NOMO-1 (cell line): ENCODE results near the gene KCNC1.

ENCODE experiments used
- DNase-seq, 2 experiments: peaks; one replicate each; lab custom pipeline; 2025; ENCODE audit not compliant: unreplicated experiment in 2 of 2; lab: John Stamatoyannopoulos, UW

KCNC1 gene

DNA sequence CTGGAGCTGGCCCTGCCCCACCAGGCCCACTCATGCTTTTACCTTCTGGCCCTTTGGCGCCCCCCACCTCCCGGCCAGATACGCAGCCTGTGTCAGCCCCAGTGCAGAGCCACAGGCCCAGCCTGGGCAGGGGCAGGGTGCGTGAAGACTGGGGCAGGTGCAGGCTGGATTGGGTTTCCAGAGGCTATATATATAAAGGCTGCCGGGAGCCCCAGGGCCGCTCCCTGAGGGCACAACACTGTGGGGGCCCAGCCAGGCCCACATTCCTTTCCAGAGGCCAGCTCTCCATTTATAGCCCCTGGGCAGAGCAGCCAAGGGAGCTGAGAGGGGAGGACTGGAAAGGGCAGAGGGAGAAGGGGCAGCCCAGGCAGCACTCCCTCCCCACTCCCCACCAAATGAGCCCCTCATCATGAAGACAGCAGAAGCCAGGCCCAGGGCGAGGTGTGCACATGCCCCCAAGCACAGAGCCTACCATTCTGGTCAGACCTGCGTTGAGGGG, 20.2 kb upstream of the KCNC1 start:
- DNase-seq: no peak

GRCh38 chr11:17714870-17715269, 19.7 kb upstream of the KCNC1 start:
- no peak for DNase-seq

DNA sequence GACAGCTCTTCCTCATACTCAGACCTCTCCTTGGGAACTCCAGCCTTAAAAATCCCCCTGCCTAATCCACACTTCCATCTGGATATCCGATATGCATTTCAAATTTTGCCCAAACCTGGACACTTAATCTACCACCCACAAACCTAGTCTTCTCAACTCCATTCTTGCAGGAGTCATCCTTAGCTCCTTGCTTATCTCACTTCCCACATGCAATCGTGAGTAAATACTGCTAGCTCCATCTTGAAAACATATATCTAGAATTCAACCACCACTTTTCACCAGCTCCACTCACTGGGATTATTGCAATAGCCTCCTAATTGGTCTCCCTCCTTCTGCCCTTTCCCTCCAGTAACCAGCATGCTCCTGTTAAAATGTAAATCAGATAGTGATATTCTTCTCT, 17.8 kb upstream of the KCNC1 start:
- DNase-seq: no peak

- no peak for DNase-seq
Observed at GRCh38 chr11:17718015-17718414, 16.6 kb upstream of the KCNC1 start.

- DNase-seq: no peak
Observed at GRCh38 chr11:17718510-17718962, 16.0 kb upstream of the KCNC1 start.

DNA sequence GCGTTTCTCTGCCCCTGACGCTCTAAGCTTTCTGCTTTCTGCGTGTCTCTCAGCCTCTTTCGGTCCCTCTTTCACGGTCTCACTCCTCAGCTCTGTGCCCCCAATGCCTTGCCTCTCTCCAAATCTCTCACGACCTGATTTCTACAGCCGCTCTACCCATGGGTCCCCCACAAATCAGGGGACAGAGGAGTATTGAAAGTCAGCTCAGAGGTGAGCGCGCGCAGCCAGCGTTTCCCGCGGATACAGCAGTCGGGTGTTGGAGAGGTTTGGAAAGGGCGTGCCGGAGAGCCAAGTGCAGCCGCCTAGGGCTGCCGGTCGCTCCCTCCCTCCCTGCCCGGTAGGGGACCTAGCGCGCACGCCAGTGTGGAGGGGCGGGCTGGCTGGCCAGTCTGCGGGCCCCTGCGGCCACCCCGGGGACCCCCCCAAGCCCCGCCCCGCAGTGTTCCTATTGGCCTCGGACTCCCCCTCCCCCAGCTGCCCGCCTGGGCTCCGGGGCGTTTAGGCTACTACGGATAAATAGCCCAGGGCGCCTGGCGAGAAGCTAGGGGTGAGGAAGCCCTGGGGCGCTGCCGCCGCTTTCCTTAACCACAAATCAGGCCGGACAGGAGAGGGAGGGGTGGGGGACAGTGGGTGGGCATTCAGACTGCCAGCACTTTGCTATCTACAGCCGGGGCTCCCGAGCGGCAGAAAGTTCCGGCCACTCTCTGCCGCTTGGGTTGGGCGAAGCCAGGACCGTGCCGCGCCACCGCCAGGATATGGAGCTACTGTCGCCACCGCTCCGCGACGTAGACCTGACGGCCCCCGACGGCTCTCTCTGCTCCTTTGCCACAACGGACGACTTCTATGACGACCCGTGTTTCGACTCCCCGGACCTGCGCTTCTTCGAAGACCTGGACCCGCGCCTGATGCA, 15.3 kb upstream of the KCNC1 start, which contains the start of gene MYOD1:
Gene MYOD1, plus strand, starts transcription at position 544 of the 910 bp plus-strand sequence. Its CDS starts 212 bp downstream, at position 756.
- DNase-seq: no peak

GRCh38 chr11:17719938-17720795, 14.4 kb upstream of the KCNC1 start:
- no peak for DNase-seq

GRCh38 chr11:17720796-17721171, 13.8 kb upstream of the KCNC1 start:
- no peak for DNase-seq

DNA sequence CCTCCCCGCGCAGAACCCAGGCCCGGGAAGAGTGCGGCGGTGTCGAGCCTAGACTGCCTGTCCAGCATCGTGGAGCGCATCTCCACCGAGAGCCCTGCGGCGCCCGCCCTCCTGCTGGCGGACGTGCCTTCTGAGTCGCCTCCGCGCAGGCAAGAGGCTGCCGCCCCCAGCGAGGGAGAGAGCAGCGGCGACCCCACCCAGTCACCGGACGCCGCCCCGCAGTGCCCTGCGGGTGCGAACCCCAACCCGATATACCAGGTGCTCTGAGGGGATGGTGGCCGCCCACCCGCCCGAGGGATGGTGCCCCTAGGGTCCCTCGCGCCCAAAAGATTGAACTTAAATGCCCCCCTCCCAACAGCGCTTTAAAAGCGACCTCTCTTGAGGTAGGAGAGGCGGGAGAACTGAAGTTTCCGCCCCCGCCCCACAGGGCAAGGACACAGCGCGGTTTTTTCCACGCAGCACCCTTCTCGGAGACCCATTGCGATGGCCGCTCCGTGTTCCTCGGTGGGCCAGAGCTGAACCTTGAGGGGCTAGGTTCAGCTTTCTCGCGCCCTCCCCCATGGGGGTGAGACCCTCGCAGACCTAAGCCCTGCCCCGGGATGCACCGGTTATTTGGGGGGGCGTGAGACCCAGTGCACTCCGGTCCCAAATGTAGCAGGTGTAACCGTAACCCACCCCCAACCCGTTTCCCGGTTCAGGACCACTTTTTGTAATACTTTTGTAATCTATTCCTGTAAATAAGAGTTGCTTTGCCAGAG, 13.2 kb upstream of the KCNC1 start:
- no peak for DNase-seq

DNA sequence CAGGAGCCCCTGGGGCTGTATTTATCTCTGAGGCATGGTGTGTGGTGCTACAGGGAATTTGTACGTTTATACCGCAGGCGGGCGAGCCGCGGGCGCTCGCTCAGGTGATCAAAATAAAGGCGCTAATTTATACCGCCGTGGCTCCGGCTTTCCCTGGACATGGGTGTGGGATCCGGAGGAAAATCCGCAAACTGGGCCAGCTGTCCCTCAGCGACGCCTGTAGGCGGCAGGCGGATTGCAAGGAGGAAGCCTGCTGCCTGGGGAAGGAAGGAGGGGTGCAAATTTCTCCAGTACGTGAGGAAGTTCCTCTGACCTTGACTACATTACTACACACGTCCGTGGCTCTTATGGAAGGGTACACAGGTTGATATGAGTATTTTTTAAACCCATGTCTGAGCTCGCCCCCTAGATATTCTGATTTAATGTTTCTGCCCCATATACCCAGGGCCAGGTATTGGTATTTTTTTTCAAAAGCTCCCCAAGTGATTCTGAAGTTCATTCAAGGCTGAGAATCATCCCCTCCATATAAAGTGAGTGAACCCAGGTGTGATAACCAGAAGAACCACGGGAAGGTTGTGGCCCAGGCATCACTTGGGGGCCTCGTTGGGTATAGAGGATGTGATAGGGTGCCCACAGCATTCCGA, 12.5 kb upstream of the KCNC1 start:
- no peak for DNase-seq

DNA sequence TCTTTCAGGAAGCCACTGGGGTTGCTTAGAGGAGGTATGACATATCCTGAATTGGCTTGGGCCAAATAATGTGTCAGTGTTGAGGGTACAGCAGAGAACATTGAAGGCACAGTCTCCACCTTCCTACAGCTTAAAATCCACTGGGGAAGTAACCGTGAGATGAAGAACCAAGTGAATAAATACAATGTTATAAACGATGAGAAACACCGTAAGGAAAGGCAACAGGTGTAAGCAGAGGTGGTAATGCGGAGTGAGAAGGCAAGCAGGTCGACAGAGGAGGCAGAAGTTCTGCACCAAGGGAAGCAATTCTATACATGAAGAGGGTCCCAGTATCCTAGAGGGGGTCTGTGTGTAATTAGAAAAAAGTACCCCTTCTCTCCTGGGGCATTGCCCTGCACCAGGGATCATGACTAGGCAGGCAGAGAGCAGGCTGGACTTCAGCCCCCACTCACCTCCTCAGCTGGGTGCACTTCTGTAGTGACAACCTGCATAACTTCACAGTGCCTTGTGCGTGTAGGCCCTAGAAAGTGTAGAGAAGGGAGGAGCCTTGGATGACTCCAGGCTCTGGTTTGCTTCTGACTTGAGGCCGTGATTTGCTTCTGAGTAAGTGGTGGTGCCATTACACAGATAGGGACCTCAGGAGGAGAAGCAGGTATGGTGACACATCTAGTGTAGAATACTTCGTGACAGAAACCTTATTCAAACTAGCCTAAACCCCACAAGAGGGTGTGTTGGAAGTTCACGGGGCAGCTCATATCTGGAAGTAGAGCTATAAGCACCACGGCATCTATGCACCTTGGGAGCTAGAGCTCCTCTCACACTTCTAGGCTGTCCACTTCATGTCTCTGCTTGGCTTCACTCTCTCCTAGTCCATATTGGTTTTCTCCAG, 10.3 kb upstream of the KCNC1 start:
- no peak for DNase-seq

GRCh38 chr11:17725174-17725573, 9.4 kb upstream of the KCNC1 start:
- no peak for DNase-seq

DNA sequence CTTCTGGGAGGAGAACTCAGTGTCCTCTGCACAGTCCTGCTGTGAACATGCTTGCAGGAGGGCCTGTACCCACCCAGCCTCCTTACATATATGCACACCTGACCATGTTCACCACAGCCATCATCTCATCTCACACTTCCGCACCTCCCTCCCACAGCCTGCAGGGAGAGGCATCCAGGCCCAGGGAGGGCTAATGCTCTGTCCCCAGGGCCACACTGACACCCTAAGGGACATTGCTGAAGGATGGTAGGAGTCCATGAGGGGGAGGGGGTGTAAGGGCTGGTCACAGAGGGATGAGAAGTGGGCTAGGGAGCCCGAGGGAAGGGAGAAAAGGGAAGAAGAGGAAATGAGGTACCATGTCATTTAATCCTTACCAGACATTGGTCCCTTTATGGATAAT, 4.4 kb upstream of the KCNC1 start:
- no peak for DNase-seq

GRCh38 chr11:17730608-17731462, 3.7 kb upstream of the KCNC1 start:
- peak; percentile 28 to 36 for DNase-seq

DNA sequence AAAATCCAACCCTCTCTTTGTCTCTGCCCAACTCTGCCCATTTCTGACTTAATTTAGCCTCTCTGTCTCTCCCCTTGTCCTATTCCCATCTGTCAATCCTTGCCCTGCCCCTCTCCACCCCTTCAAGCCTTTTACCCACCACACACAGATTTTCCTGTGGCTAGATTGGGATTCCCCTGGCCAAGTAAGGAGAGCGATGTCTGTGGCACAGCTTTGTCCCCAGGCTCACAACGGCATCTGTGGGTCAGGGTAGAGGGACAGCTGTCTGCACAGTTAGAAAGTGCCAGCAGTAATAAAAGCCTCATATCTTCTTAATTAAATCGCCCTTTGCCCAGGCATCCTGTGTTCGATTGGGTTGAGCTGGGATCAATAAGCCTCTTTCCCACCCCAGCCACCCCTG, 1.3 kb upstream of the KCNC1 start:
- no peak for DNase-seq

- peak; percentile 16 to 33 for DNase-seq
Observed at GRCh38 chr11:17734986-17735817, 621 bp downstream of the KCNC1 start.

- no peak for DNase-seq
Observed at GRCh38 chr11:17735818-17736578, 1.4 kb downstream of the KCNC1 start.
